Gastroesophageal sphincter (tissue), 3 donors: Measurements from ENCODE around the gene PSMD2.

Experiments
- EP300 ChIP-seq: sonication (generic); formaldehyde crosslinking; IDR thresholded peaks from one replicate; pipeline ENCODE4 v1.6.1; 2017; ENCODE audit warnings: antibody characterized with exemption, mild to moderate bottlenecking
- TF ChIP-seq, protein P1 (sequence below), 4 experiments: fragments of 200-600 bp in 2 of 4; fragments of 450-650 bp in 2 of 4; sonication (generic) in 1 of 4; IDR thresholded peaks; one replicate each; pipeline ENCODE4 v1.5.1; 2017 to 2019; ENCODE audit warnings: antibody characterized with exemption in 4 of 4, mild to moderate bottlenecking in 2 of 4, moderate library complexity in 2 of 4

DNA sequence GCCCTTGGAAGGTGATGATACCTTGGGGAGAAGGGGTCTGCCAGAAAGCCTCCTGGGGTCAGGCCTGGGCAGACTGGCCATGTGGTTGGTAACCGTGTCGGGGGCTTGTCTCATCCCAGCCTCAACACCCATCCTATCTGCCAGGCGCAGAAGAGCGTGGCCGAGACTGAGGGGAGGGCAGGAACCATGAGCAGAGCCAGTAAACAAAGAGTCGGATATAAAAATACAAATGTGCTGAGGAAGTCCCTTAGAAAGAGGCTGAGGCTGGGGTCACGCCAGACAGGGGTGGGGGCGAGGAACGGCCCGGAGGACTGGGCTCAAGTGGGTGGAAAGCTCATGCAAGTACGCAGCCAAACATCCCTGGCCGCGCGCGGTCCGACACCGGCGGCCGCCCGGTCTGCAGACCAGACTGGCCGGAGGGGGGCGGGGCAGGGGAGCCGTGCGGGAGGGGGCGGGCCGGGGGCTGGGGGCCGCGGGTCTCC is 39.6 kb upstream of the PSMD2 start:
- TF ChIP-seq, protein P1, sequence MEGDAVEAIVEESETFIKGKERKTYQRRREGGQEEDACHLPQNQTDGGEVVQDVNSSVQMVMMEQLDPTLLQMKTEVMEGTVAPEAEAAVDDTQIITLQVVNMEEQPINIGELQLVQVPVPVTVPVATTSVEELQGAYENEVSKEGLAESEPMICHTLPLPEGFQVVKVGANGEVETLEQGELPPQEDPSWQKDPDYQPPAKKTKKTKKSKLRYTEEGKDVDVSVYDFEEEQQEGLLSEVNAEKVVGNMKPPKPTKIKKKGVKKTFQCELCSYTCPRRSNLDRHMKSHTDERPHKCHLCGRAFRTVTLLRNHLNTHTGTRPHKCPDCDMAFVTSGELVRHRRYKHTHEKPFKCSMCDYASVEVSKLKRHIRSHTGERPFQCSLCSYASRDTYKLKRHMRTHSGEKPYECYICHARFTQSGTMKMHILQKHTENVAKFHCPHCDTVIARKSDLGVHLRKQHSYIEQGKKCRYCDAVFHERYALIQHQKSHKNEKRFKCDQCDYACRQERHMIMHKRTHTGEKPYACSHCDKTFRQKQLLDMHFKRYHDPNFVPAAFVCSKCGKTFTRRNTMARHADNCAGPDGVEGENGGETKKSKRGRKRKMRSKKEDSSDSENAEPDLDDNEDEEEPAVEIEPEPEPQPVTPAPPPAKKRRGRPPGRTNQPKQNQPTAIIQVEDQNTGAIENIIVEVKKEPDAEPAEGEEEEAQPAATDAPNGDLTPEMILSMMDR (IDR thresholded peaks at IDR 0.05), result no peak
- TF ChIP-seq EP300, result no peak
